Activated CD4-positive, alpha-beta T cell treated with anti-CD3 and anti-CD28 coated beads for 36 hours (primary cell): ENCODE data around the gene KRT75. TPM values are rescaled to one million over a fixed set of nuclear protein-coding genes. Genes with fewer than 3 reads are reported as not detected.

Source experiments
- ATAC-seq: fragments of 200-7000 bp; cut with Tn5 transposase; one replicate; pipeline ENCODE4 v1.10.0; 2021; ENCODE audit warnings: mild to moderate bottlenecking, moderate library complexity
- CTCF ChIA-PET: fragments of 350-600 bp; sonication (Branson Sonifier 250); formaldehyde crosslinking; loops from one replicate; lab custom pipeline; 2021; ENCODE audit warnings: antibody characterized with exemption; lab: Charles Lee
- POLR2A ChIA-PET: fragments of 350-600 bp; sonication (Branson Sonifier 250); formaldehyde crosslinking; loops from one replicate; lab custom pipeline; 2021; ENCODE audit warnings: antibody characterized with exemption, inconsistent platforms; lab: Charles Lee
- DNase-seq: peaks from one replicate; pipeline ENCODE4 v3.0.0-alpha.2; 2020
- H3K27ac Mint-ChIP-seq: one replicate; pipeline ENCODE4 v1.8.0; 2021; ENCODE audit warnings: mixed read lengths
- H3K27me3 Mint-ChIP-seq: one replicate; pipeline ENCODE4 v1.8.0; 2021; ENCODE audit warnings: mixed read lengths
- H3K36me3 Mint-ChIP-seq: one replicate; pipeline ENCODE4 v1.8.0; 2021; ENCODE audit warnings: low read depth, mixed read lengths
- H3K4me1 Mint-ChIP-seq: one replicate; pipeline ENCODE4 v1.8.0; 2021; ENCODE audit warnings: mixed read lengths
- H3K4me3 Mint-ChIP-seq: one replicate; pipeline ENCODE4 v1.8.0; 2021; ENCODE audit warnings: mild to moderate bottlenecking, moderate library complexity, mixed read lengths
- H3K9me3 Mint-ChIP-seq: one replicate; pipeline ENCODE4 v1.8.0; 2021; ENCODE audit warnings: low read depth, mixed read lengths
- intact Hi-C, 2 experiments: fragments of 100-400 bp; cut with DNase I in 1 of 2; cut with micrococcal nuclease in 1 of 2; formaldehyde crosslinking; loops; one replicate each; pipeline versions ENCODE4 v1.14.2 to v1.15.1; 2022 to 2024; cut with DNase I, micrococcal nuclease
- total RNA-seq, 2 experiments: library from RNA; stranded (reverse); gene quantifications; one replicate each; pipeline ENCODE4 v1.2.3, GENCODE V29; 2021

KRT75 gene
- total RNA-seq, 2 experiments from 2014 or later: not detected

DNA sequence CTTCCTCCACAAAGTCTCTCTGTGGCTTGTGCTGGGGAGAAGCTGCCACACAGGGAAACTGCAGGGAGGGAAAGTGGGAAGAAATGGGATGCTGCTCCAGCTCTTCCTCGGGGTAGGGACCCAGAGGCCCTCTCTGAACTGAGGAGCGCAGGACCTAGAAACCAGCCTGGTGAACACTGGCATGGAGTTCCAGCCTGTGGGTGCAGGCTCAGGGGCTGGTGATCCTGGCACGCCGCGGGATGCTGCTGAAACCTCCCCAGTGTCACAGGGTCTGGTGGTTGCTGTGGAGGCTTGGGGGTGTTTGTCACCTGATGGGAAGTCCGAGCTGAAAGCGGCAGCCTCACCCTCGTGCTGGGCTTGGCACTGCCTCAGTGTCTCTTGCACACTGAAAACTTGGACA lies 5.2 kb upstream of the KRT75 start:
- H3K27ac Mint-ChIP-seq: no peak overlapping the region
- intact Hi-C loops: no loop called here
- POLR2A ChIA-PET: interaction anchor here (0.5 kb wide), 1 partner anchor 27 kb away, joined by 3 read pairs; no protein-coding TSS in a partner anchor
- peaks cover 22% of the 10 kb centered on the region for H3K27me3 Mint-ChIP-seq
- ATAC-seq: no peak
- no peaks in the 10 kb centered on the region for H3K36me3 Mint-ChIP-seq
- H3K4me3 Mint-ChIP-seq: no peak overlapping the region
- no peaks in the 10 kb centered on the region for H3K9me3 Mint-ChIP-seq
- DNase-seq: no peak
- CTCF ChIA-PET: no interaction called here
- H3K4me1 Mint-ChIP-seq: no peaks in the 10 kb centered on the region

DNA sequence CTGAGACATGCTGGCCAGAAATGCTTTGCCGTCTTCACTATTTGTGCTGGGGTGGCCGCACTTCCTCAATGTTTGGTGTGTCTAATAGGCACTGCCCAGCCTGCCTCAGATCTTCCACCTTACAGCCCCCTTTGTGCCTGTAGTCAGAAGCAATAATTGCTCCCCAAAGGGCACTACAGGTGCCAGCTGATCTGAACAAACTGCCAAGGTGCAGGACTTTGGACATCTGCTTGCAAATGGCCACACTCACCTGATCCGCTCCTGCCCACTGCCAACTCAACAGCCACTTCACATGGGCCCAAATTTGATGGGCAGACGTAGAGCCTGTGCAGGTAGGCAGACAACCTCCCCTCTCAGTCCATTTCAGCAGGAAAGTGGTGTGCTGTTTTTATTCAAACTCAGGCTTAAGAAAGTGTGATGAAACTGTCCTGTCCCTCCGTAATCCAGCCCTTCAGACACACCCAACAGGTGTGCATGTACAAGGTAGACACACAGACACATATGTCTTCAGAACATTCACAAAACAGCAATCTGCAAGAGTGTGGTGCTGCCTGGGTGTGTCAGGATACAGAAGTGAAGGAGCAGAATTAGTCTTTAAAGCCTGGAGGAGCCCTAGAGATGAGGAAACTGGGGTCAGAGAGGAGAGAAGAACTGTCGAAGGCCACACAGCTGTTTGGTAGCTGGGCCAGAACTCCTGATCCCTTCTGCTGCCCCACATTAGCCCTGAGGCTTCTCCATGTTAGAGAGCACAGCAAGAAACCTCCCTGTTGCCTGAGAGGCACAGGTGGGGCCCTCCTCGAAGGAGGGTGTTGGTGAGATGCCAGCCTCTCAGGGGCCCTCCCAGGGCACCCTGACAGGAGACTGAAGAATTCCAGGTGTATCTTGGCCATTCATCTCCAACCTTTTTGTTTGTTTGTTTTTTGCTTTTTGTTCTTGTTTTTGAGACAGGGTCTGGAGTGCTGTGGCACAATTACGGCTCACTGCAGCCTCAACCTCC lies 4.4 kb upstream of the KRT75 start:
- Mint-ChIP-seq H3K4me1 (no peaks in the 10 kb centered on the region), H3K9me3 (no peaks in the 10 kb centered on the region), H3K36me3 (no peaks in the 10 kb centered on the region), H3K27me3 (peaks cover 22% of the 10 kb centered on the region), H3K27ac (no peak overlapping the region), H3K4me3 (no peak overlapping the region)
- CTCF ChIA-PET: no interaction called here
- ATAC-seq: no peak
- DNase-seq: no peak
- intact Hi-C loops: no loop called here
- POLR2A ChIA-PET: no interaction called here

DNA sequence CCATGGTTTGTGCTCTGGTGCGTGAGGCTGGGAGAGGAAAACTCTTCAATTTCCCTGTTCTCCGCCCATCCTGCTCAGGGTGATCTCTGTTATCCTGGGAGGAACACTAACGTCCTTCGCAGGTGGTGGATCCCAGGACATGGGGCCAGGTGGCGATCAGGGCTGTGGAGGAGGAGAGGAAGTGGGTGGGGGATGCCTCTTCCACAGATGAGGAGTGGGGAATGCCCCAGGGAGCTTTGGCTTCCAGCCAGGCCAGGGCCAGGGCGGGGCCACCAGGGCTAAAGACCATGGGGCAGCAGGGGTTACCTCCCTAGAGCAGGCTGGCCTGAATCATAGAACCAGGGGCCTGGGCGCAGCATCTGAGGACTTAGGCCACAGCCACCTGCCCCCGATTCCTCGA lies 3.3 kb upstream of the KRT75 start:
- Mint-ChIP-seq H3K4me3 (no peak overlapping the region), H3K4me1 (no peaks in the 10 kb centered on the region), H3K36me3 (no peaks in the 10 kb centered on the region), H3K9me3 (no peaks in the 10 kb centered on the region), H3K27me3 (peaks cover 16% of the 10 kb centered on the region), H3K27ac (no peak overlapping the region)
- ChIA-PET CTCF (no interaction called here), POLR2A (no interaction called here)
- intact Hi-C loops: no loop called here
- ATAC-seq (no peak), DNase-seq (no peak)

DNA sequence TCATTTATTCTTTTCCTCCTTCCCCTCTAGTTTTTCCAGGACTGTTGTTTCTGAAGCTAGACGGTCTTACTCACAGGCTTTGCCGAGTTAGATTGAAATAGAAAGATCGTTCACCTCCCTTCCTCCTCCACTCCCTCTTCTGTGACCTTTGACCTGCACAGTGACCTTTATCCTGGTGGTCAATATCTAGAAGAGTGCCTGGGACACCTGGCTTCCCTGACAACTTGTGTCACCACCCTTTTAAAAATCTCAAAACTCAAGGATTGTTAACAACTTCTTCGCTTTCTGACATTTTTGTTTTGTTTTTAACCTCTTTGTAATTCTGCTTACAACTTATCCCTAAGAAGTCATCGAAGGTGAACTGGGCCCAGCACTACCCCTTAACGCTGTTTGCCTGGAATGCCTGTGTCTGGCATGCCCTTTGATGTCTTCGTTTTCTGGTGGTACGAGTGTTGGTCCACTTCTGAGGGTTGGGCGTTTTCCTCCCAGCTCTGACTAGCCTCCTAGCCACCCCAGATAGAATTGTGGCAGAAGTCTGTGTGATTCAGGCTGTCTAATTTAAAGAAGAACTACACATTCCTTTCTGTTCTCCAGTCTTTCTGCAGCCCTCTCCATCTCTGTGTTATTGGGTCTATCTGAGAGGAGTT lies 2.8 kb upstream of the KRT75 start:
- no peaks in the 10 kb centered on the region for H3K9me3 Mint-ChIP-seq
- DNase-seq (no peak), ATAC-seq (no peak)
- H3K27me3 Mint-ChIP-seq: peaks cover 11% of the 10 kb centered on the region
- no peaks in the 10 kb centered on the region for H3K4me1 Mint-ChIP-seq
- H3K4me3 Mint-ChIP-seq: no peak overlapping the region
- no peak overlapping the region for H3K27ac Mint-ChIP-seq
- ChIA-PET POLR2A (no interaction called here), CTCF (interaction anchor here (0.8 kb wide), 1 partner anchor 430 kb away, joined by 3 read pairs; no protein-coding TSS in a partner anchor)
- intact Hi-C loops: no loop called here
- no peaks in the 10 kb centered on the region for H3K36me3 Mint-ChIP-seq

DNA sequence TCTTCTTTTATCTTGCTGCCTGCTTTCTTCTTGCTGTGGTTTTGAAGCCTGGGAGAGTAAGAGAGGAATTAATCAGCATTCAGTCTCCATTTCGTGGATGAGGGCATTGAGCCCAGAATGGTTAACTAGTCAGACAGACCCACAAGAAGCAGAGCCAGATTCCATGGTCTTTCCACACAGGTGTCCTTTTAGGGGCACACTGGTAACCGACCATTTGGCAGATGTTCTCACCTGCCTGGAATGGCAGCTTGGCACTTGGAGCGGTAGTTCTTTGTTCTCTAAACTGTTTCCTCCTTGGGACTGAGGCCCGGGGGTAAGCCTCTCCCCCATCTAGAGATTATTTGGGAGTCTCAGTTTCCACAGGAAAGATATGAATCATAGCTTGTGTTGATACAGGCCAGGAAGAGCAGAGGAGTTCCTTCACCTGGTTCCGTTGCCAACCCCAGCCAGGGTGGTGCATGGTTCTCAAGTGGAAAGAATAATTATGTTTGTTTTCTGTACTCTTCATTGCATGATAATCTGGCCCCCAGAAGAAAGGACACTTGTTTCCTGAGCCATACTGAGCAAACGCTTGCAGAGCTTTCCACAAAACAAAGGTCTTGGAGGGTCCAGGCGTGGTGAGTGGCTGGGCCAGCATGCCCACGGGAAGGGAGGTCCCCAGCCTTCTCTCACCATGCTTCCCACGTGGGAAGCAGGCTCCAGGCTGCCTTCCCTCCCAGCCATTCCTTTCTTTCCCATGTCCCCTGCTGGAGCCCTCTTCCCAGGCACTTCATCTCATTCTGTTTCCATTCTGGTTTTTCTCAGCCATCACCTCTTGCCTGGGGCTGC lies 2.0 kb upstream of the KRT75 start:
- DNase-seq (no peak), ATAC-seq (no peak)
- no peaks in the 10 kb centered on the region for H3K9me3 Mint-ChIP-seq
- intact Hi-C loops: no loop called here
- H3K36me3 Mint-ChIP-seq: no peaks in the 10 kb centered on the region
- peaks cover 10% of the 10 kb centered on the region for H3K27me3 Mint-ChIP-seq
- no peaks in the 10 kb centered on the region for H3K4me1 Mint-ChIP-seq
- ChIA-PET CTCF (interaction anchor here (0.5 to 0.8 kb wide), 2 partner anchors 104 to 430 kb away, joined by 3 read pairs; no protein-coding TSS in a partner anchor), POLR2A (no interaction called here)
- H3K4me3 Mint-ChIP-seq: no peak overlapping the region
- no peak overlapping the region for H3K27ac Mint-ChIP-seq

DNA sequence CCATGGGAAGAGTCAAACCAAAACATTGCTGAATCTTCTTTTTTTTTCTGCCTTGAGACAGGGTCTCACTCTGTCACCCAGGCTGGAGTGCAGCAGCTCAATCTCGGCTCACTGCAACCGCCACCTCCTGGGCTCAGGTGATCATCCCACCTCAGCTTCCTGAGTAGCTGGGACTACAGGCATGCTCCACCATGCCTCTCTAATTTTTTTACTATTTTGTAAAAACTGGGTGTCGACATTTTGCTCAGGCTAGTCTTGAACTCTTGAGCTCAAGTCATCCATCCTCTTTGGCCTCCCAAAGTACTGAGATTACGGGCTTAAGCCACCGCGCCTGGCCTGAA lies 1.5 kb upstream of the KRT75 start:
- CTCF ChIA-PET: interaction anchor here (0.5 to 0.6 kb wide), 2 partner anchors 40 to 103 kb away, joined by 3 read pairs; no protein-coding TSS in a partner anchor
- DNase-seq (no peak), ATAC-seq (no peak)
- POLR2A ChIA-PET: no interaction called here
- peaks cover 7% of the 10 kb centered on the region for H3K27me3 Mint-ChIP-seq
- no peaks in the 10 kb centered on the region for H3K36me3 Mint-ChIP-seq
- intact Hi-C loops: no loop called here
- H3K27ac Mint-ChIP-seq: no peak overlapping the region
- H3K4me1 Mint-ChIP-seq: no peaks in the 10 kb centered on the region
- H3K4me3 Mint-ChIP-seq: no peak overlapping the region
- no peaks in the 10 kb centered on the region for H3K9me3 Mint-ChIP-seq

DNA sequence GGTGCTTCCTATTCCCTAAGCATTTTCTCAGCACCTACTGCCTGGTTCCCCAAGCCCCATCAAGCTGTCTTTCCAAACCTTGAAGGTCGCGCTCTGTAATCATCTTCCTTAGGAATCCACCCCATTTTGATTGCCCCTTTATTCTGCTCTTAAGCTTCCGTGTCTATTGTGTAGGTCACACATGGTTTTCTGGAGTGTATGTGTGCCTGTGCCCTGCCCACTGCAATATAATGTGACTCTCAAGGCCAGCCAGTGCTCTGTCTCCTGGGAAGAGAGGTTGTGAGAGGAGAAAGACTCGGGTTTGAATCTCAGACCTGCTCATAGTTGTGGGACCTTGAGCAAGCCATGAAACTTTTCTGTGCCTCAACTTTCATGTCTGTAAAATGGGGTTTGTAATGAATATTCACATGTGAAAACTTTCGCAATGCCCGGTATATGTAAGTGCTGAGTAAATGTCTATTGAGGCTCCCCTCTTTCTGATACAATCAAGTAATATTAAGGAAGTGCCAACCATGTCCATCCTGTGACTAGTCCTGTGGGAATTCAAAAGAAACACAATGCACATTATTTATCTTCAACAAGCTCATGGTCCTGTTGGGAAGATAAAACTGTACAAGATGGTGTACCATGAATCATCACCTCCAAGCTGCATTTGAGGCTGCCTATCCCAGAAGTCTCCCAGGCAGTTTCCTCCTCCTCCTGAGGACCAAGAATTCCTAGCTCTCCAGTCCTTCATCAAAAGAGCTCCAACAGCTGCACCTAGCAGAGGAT lies 774 bp upstream of the KRT75 start:
- Mint-ChIP-seq H3K9me3 (no peaks in the 10 kb centered on the region), H3K27me3 (peaks cover 7% of the 10 kb centered on the region), H3K4me1 (no peaks in the 10 kb centered on the region), H3K36me3 (no peaks in the 10 kb centered on the region), H3K27ac (no peak overlapping the region), H3K4me3 (no peak overlapping the region)
- CTCF ChIA-PET: interaction anchor here (0.6 kb wide), 1 partner anchor 41 kb away, joined by 3 read pairs; no protein-coding TSS in a partner anchor
- ATAC-seq (no peak), DNase-seq (no peak)
- POLR2A ChIA-PET: no interaction called here
- intact Hi-C loops: no loop called here

DNA sequence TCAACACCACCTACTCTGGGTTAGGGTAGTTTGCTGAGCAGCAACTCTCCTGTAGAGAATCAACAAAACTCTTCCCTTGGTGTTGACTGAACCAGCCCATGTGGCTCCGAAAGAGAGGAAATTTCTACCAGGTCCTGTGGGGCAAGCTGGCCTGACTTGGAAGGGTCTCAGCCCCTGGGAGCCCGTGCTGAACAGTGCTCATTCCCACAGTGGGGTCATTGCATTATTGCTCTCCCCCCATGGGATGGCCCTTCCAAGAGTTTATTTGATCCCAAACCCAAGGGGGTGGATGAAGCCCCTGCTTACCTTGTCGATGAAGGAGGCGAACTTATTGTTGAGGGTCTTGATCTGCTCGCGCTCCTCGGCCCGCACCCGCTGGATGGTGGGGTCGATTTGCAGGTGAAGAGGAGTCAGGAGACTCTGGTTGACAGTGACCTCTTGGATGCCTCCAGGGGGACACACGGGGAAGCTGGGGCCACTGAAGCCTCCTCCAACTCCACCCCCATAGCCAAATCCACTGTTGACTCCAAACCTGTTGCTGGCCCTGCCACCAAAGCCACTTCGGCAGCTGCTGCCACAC lies 580 bp downstream of the KRT75 start:
- CTCF ChIA-PET: no interaction called here
- Mint-ChIP-seq H3K4me1 (no peaks in the 10 kb centered on the region), H3K36me3 (no peaks in the 10 kb centered on the region), H3K27me3 (peaks cover 4% of the 10 kb centered on the region), H3K9me3 (no peaks in the 10 kb centered on the region), H3K27ac (no peak overlapping the region), H3K4me3 (no peak overlapping the region)
- POLR2A ChIA-PET: no interaction called here
- DNase-seq: no peak
- intact Hi-C loops: no loop called here
- no peak for ATAC-seq

DNA sequence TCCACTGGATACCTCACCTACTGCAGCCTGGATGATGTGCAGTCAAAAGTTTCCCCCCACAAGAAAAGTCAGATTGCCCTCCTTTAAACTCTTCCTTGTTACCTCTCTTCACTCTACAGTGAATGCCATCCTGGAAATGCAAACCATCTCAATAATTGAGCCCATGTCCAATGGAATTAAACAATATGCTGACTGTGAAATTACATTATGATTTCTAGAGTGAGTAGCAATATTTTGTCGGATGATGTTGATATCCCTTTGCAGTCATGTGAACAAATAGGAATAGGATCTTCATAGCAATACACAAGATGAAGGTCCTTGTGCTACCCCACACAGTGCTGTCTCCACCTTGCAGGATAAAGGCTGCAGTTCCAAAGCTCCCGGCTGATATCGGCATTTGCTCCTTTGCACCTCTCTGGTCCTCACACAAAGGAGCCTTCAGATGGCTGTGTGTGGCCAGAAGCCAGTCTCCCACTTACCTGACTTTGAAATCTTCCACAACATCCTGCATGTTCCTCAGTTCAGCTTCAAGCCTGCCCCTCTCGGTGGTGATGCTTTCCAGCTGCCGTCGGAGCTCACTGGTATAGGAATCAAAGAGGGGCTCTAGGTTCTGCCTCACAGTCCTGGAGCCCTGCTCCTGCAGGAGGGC lies 1.5 kb downstream of the KRT75 start:
- peaks cover 4% of the 10 kb centered on the region for H3K27me3 Mint-ChIP-seq
- intact Hi-C loops: no loop called here
- H3K27ac Mint-ChIP-seq: no peak overlapping the region
- CTCF ChIA-PET: interaction anchor here (0.6 kb wide), 1 partner anchor 74 kb away, joined by 3 read pairs; no protein-coding TSS in a partner anchor
- no peak overlapping the region for H3K4me3 Mint-ChIP-seq
- H3K36me3 Mint-ChIP-seq: no peaks in the 10 kb centered on the region
- ATAC-seq: no peak
- POLR2A ChIA-PET: no interaction called here
- no peaks in the 10 kb centered on the region for H3K4me1 Mint-ChIP-seq
- no peaks in the 10 kb centered on the region for H3K9me3 Mint-ChIP-seq
- no peak for DNase-seq

DNA sequence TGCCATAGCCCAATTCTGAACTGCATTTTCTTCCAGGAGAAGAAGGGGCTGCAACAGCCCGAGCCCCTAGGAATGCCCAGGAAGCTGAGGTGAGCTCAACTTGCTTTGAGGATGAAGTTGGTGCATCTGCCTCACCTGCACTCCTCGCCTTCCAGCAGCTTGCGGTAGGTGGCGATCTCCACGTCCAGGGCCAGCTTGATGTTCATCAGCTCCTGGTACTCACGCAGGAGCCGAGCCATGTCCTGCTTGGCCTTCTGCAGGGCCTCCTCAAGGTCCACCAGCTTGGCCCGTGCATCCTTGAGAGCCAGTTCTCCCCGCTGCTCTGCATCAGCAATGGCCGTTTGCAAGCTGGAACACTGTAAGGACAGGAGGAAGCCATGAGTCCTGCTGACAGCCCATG lies 6.0 kb downstream of the KRT75 start:
- intact Hi-C loops: no loop called here
- H3K36me3 Mint-ChIP-seq: no peaks in the 10 kb centered on the region
- no peaks in the 10 kb centered on the region for H3K27me3 Mint-ChIP-seq
- no peaks in the 10 kb centered on the region for H3K4me1 Mint-ChIP-seq
- no peak overlapping the region for H3K27ac Mint-ChIP-seq
- H3K4me3 Mint-ChIP-seq: no peak overlapping the region
- no peaks in the 10 kb centered on the region for H3K9me3 Mint-ChIP-seq
- CTCF ChIA-PET: interaction anchor here (0.6 to 1.3 kb wide), 5 partner anchors 9 to 1318 kb away, joined by 3 to 4 read pairs (median 3); no protein-coding TSS in a partner anchor
- DNase-seq (peak; percentile 12), ATAC-seq (no peak)
- POLR2A ChIA-PET: no interaction called here
